Transverse colon (tissue), 3 donors: ENCODE results near the gene CDCA7.

Experiments used
- EP300 ChIP-seq: sonication (generic); formaldehyde crosslinking; IDR thresholded peaks from one replicate; pipeline ENCODE4 v1.6.1; 2017; ENCODE audit warnings: antibody characterized with exemption, low read depth
- POLR2A ChIP-seq: fragments of 450-650 bp; IDR thresholded peaks from one replicate; pipeline ENCODE4 v1.6.1; 2016; ENCODE audit warnings: antibody characterized with exemption, mild to moderate bottlenecking, moderate library complexity
- TF ChIP-seq, protein P1 (sequence below), 5 experiments: fragments of 200-600 bp in 3 of 5; fragments of 450-650 bp in 2 of 5; sonication (generic) in 3 of 5; IDR thresholded peaks; 1 replicate in 2 of 5; 2 replicates in 3 of 5; pipeline ENCODE4 v1.5.1; 2016 to 2017; ENCODE audit warnings: antibody characterized with exemption in 5 of 5, inconsistent platforms in 3 of 5, mild to moderate bottlenecking in 2 of 5, moderate library complexity in 1 of 5

DNA sequence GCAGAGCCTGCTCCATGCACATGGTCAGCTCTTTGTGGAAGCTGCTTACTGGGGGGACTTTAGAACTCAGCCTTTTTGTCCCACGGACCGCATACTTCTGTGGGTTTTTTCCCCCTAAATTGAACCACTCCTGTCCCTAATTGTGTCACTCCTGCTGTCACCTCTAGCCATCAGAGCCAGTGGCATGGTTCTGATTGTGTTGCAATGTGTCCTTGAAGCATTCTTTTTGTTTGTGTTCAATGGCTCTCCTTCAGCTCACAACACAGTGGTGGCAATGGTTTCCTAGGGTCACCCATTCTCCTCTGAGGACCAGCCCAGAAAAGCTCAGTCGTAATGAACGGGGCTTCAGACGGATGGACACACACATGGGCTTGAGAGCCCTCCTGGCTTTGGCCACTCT, 35.4 kb downstream of the CDCA7 start:
- TF ChIP-seq, protein P1, sequence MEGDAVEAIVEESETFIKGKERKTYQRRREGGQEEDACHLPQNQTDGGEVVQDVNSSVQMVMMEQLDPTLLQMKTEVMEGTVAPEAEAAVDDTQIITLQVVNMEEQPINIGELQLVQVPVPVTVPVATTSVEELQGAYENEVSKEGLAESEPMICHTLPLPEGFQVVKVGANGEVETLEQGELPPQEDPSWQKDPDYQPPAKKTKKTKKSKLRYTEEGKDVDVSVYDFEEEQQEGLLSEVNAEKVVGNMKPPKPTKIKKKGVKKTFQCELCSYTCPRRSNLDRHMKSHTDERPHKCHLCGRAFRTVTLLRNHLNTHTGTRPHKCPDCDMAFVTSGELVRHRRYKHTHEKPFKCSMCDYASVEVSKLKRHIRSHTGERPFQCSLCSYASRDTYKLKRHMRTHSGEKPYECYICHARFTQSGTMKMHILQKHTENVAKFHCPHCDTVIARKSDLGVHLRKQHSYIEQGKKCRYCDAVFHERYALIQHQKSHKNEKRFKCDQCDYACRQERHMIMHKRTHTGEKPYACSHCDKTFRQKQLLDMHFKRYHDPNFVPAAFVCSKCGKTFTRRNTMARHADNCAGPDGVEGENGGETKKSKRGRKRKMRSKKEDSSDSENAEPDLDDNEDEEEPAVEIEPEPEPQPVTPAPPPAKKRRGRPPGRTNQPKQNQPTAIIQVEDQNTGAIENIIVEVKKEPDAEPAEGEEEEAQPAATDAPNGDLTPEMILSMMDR (IDR thresholded peaks at IDR 0.05), result no peak
- TF ChIP-seq POLR2A (no peak), EP300 (no peak)
